ENCODE data around the gene HLTF. TPM values are rescaled to one million over a fixed set of nuclear protein-coding genes. Genes with fewer than 3 reads are reported as not detected.

The HLTF gene
- total RNA-seq, 1 experiment from 2014 or later = 37.6 TPM

DNA sequence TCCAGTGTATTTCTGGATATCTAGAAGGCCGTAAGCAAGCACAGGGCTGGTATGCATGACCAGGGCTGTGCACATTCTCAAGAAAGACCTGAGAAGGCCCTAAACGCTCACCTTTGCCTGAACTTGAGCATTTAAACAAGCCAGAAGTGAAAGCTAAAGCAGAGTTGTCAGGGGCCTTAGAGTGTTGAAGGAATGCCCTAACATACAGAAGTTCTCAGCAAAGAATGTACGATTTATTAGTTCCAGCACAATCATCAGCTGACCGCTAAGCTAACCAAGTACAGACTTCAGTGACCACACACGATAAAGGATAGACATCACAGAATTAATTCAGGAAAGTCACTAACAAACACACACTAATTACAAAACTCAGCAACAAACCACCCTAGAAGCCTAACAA, 8.7 kb downstream of the HLTF start:
- no peak for DNase-seq (ENCODE audit: low spot score)
- ChIA-PET CTCF (no interaction called here), POLR2A (ENCODE audit: low non-redundant PET) (no interaction called here)
- Histone ChIP-seq H3K4me1 (ENCODE audit: insufficient read depth, low read length, poor library complexity, severe bottlenecking) (peaks cover 10% of the 10 kb centered on the region), H3K4me3 (ENCODE audit: low read depth, low read length, poor library complexity, severe bottlenecking) (no peak overlapping the region), H3K27ac (ENCODE audit: low read depth, low read length, poor library complexity, severe bottlenecking) (no peak overlapping the region), H3K36me3 (ENCODE audit: insufficient read depth, low read length, poor library complexity, severe bottlenecking) (peaks cover 23% of the 10 kb centered on the region), H3K9me3 (ENCODE audit: low read depth, low read length, poor library complexity, severe bottlenecking) (no peaks in the 10 kb centered on the region), H3K27me3 (replicated peaks; ENCODE audit: insufficient read depth, low read depth, low read length, poor library complexity) (no peaks in the 10 kb centered on the region)
- TF ChIP-seq EZH2 (IDR thresholded peaks at IDR 0.05; ENCODE audit: borderline replicate concordance, low read depth, low read length, poor library complexity, severe bottlenecking) = no peak
- intact Hi-C loops (cut with micrococcal nuclease; ENCODE audit: unreplicated experiment) = no loop called here
- BruUV-seq (replicated peaks) = no TSS peak

DNA sequence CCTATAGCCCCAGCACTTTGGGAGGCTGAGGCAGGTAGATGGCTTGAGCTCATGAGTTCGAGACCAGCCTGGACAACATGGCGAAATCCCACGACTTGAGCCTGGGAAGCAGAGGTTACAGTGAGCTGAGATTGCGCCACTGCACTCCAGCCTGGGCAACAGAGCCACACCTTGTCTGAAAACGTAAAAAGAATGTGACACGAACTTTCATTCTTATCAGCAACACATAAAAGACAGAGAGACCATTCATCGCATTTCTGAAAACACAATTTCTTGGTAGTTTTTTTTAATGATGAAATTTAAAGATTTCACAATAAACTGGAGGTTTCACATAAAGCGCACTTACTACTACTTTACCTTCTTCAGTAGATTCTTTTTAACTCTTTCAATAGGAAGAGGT, 18.4 kb downstream of the HLTF start:
- Histone ChIP-seq H3K27me3 (replicated peaks; ENCODE audit: insufficient read depth, low read depth, low read length, poor library complexity) (no peaks in the 10 kb centered on the region), H3K36me3 (ENCODE audit: insufficient read depth, low read length, poor library complexity, severe bottlenecking) (peaks cover 52% of the 10 kb centered on the region), H3K27ac (ENCODE audit: low read depth, low read length, poor library complexity, severe bottlenecking) (no peak overlapping the region), H3K4me1 (ENCODE audit: insufficient read depth, low read length, poor library complexity, severe bottlenecking) (no peaks in the 10 kb centered on the region), H3K9me3 (ENCODE audit: low read depth, low read length, poor library complexity, severe bottlenecking) (no peaks in the 10 kb centered on the region), H3K4me3 (ENCODE audit: low read depth, low read length, poor library complexity, severe bottlenecking) (no peak overlapping the region)
- TF ChIP-seq EZH2 (IDR thresholded peaks at IDR 0.05; ENCODE audit: borderline replicate concordance, low read depth, low read length, poor library complexity, severe bottlenecking) = no peak
- TF ChIP-seq, protein P1, sequence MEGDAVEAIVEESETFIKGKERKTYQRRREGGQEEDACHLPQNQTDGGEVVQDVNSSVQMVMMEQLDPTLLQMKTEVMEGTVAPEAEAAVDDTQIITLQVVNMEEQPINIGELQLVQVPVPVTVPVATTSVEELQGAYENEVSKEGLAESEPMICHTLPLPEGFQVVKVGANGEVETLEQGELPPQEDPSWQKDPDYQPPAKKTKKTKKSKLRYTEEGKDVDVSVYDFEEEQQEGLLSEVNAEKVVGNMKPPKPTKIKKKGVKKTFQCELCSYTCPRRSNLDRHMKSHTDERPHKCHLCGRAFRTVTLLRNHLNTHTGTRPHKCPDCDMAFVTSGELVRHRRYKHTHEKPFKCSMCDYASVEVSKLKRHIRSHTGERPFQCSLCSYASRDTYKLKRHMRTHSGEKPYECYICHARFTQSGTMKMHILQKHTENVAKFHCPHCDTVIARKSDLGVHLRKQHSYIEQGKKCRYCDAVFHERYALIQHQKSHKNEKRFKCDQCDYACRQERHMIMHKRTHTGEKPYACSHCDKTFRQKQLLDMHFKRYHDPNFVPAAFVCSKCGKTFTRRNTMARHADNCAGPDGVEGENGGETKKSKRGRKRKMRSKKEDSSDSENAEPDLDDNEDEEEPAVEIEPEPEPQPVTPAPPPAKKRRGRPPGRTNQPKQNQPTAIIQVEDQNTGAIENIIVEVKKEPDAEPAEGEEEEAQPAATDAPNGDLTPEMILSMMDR (conservative IDR thresholded peaks at IDR 0.05; ENCODE audit: low read depth, low read length) = no peak
- intact Hi-C loops (cut with micrococcal nuclease; ENCODE audit: unreplicated experiment) = no loop called here
- no peak for DNase-seq (ENCODE audit: low spot score)
- no TSS peak for BruUV-seq (replicated peaks)
- ChIA-PET POLR2A (ENCODE audit: low non-redundant PET) (no interaction called here), CTCF (no interaction called here)

DNA sequence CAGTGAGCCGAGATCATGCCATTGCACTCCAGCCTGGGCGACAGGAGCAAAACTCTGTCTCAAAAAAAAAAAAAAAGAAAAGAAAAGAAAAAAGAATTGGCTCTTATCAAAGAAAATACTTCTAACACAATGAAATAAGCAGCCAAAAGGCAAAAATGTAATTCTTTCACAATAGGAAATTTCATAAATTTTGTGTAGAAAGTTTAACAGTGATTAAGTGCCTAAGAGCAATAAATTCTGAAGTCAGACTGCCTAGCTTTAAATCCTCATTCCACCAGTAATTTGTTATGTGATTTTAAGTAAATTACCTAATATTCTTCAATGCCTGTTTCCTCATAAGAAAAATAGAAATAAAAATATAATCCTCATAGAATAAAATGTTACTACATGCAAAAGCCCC, 24.6 kb downstream of the HLTF start:
- ChIA-PET CTCF (no interaction called here), POLR2A (ENCODE audit: low non-redundant PET) (no interaction called here)
- H3K36me3 ChIP-seq (ENCODE audit: insufficient read depth, low read length, poor library complexity, severe bottlenecking) = peaks cover 39% of the 10 kb centered on the region
- no peak for DNase-seq (ENCODE audit: low spot score)
- no peaks in the 10 kb centered on the region for H3K9me3 ChIP-seq (ENCODE audit: low read depth, low read length, poor library complexity, severe bottlenecking)
- H3K4me3 ChIP-seq (ENCODE audit: low read depth, low read length, poor library complexity, severe bottlenecking) = no peak overlapping the region
- H3K27me3 ChIP-seq (replicated peaks; ENCODE audit: insufficient read depth, low read depth, low read length, poor library complexity) = no peaks in the 10 kb centered on the region
- TF ChIP-seq, protein P1 (conservative IDR thresholded peaks at IDR 0.05; ENCODE audit: low read depth, low read length) = no peak
- no peak for TF ChIP-seq EZH2 (IDR thresholded peaks at IDR 0.05; ENCODE audit: borderline replicate concordance, low read depth, low read length, poor library complexity, severe bottlenecking)
- no peaks in the 10 kb centered on the region for H3K4me1 ChIP-seq (ENCODE audit: insufficient read depth, low read length, poor library complexity, severe bottlenecking)
- H3K27ac ChIP-seq (ENCODE audit: low read depth, low read length, poor library complexity, severe bottlenecking) = no peak overlapping the region
- BruUV-seq (replicated peaks) = no TSS peak
- intact Hi-C loops (cut with micrococcal nuclease; ENCODE audit: unreplicated experiment) = no loop called here

DNA sequence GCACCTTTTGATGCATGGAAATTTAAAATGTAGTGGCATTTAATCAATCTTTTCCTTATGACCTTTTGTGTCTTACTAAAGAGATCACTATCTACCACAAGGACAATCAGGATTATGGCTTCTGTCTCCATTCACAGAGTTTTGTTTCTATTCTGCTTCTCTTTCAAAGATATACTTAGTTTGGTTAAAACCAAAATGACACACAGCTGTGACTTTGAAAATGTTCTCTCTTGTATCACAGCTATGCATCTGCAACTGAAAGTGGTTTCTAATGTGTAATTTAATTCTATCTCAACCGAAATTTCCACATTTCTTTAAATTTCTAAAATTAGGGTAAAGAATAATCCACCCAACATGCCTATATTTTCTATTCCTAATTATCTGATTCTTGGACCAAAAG, 27.7 kb downstream of the HLTF start:
- H3K4me3 ChIP-seq (ENCODE audit: low read depth, low read length, poor library complexity, severe bottlenecking) = no peak overlapping the region
- no peak overlapping the region for H3K27ac ChIP-seq (ENCODE audit: low read depth, low read length, poor library complexity, severe bottlenecking)
- intact Hi-C loops (cut with micrococcal nuclease; ENCODE audit: unreplicated experiment) = no loop called here
- TF ChIP-seq, protein P1 (conservative IDR thresholded peaks at IDR 0.05; ENCODE audit: low read depth, low read length) = no peak
- no peak for TF ChIP-seq EZH2 (IDR thresholded peaks at IDR 0.05; ENCODE audit: borderline replicate concordance, low read depth, low read length, poor library complexity, severe bottlenecking)
- ChIA-PET POLR2A (ENCODE audit: low non-redundant PET) (no interaction called here), CTCF (no interaction called here)
- DNase-seq (ENCODE audit: low spot score) = no peak
- no peaks in the 10 kb centered on the region for H3K27me3 ChIP-seq (replicated peaks; ENCODE audit: insufficient read depth, low read depth, low read length, poor library complexity)
- no TSS peak for BruUV-seq (replicated peaks)
- peaks cover 44% of the 10 kb centered on the region for H3K36me3 ChIP-seq (ENCODE audit: insufficient read depth, low read length, poor library complexity, severe bottlenecking)
- H3K4me1 ChIP-seq (ENCODE audit: insufficient read depth, low read length, poor library complexity, severe bottlenecking) = no peaks in the 10 kb centered on the region
- no peaks in the 10 kb centered on the region for H3K9me3 ChIP-seq (ENCODE audit: low read depth, low read length, poor library complexity, severe bottlenecking)

Data from A673 (cell line).